HG02981 (cell line): ENCODE measurements around the gene PPM1M.
A peak's percentile ranks its signal among the peaks of the same experiment; 100 is the strongest.
"Not testable (repeated sequence)": the region's sequence is repeated elsewhere in the genome, so short reads cannot be mapped to it uniquely, and the experiment has no call there.

ENCODE experiments used
- ATAC-seq: cut with Tn5 transposase; IDR thresholded peaks from one replicate; pipeline ENCODE4 v1.9.1; 2021; ENCODE audit warnings: mild to moderate bottlenecking, moderate library complexity; ENCODE audit not compliant: unreplicated experiment

PPM1M gene

DNA sequence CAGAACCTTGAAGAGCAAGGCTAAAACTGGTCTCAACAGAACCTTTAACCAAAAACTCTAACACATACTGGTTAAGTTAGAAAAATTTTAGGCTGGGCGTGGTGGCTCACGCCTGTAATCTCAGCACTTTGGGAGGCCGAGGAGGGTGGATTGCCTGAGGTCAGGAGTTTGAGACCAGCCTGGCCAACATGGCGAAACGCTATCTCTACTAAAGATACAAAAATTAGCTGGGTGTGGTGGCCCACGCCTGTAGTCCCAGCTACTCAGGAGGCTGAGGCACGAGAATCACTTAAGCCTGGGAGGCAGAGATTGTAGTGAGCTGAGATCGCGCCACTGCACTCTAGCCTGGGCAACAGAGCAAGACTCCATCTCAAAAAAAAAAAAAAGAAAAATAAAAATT is 26.6 kb downstream of the PPM1M start:
- not testable (repeated sequence) for ATAC-seq

DNA sequence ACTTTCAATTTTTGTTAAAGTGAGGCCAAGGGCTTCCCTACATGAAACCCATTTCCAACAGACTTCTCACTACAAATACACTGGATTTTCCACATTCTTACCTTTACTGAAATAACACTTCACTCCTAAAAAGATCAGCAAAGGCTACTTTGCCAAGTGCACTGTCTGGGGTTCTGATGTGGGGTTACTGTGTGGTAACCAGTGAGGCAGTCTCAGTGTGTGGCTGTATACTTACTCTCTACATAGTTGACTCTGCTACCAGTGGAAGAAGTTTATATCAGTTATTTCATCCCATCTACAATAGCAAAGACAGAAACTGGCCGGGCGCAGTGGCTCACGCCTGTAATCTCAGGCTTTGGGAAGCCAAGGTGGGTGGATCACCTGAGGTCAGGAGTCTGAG is 27.3 kb downstream of the PPM1M start:
- no peak for ATAC-seq

DNA sequence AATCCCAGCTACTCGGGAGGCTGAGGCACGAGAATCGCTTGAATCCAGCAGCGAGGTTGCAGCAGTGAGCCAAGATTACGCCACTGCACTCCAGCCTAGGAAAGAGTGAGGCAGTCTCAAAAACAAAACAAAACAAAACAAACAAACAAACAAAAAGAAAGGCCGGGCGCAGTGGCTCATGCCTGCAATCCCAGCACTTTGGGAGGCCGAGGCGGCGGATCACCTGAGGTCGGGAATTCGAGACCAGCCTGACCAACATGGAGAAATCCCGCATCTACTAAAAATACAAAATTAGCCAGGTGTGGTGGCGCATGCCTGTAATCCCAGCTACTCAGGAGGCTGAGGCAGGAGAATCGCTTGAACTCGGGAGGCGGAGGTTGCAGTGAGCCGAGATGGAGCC is 29.2 kb downstream of the PPM1M start:
- not testable (repeated sequence) for ATAC-seq

DNA sequence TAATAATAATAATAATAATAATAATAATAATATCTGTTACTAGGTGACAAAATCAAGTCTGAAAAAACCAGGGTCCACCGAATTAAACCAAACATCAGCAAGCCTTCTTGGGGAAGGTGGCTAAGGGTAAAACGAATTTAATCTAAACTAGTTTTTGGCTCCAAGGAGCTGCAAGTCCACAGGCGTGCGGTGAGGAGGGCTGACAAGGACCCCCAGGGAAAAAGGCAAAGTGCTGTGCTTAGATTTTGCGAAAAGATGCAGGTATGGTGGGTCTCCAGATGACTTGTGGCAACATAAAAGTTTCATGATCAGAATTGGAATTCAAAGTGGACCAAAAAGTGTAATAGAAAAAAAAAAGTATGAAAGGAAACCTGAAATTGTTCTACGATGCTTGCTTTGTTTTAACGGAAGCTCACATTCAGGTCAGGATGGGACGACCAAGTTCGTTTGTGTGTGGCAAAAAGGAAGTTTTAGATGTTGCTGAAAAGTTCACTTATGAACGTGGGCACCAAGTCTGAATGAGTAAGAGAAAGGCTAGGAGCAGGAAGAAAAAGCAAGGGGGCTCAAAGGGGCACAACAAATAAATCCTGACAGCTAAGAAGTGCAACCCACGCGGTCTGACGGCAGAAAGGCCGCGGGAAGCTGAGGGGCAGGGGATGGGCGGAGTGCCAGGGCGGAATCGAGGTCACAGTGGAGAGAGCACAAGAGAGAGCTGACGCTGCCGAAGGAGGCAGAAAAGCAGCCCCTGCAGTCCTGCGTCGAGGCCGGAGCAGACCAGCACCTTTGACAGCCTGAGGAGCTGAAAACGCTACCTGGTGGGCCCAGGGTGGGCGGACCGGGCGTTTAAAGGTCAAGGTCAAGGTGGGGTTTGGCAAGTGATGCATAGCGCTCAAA is 31.8 kb downstream of the PPM1M start:
- no peak for ATAC-seq

DNA sequence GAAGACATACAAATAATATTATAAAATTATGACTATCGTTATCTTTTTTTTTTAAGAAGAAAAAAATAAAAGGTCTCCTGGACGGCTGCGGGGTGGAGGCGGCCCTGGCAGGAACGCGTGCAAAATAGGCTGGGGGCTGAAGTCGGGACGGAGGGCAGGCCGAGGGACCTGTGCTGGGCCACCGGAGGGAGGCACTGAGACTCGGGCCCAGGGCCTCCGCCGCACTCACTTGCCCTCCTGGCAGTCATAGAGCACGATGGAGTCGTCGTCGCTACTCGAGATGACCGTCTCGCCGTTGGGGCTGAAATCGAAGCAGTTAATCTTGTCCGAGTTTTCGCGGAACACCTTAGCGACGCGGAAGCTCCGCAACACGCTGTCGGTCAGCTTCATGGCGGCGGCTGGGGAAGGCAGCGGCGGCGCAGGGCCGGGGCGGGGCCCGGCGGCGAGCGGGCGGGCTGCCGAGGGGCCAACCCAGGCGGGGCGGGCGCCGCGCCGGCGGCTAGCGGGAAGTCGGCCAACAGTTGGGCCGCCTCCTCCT is 32.5 kb downstream of the PPM1M start:
- ATAC-seq: peak; percentile 41

DNA sequence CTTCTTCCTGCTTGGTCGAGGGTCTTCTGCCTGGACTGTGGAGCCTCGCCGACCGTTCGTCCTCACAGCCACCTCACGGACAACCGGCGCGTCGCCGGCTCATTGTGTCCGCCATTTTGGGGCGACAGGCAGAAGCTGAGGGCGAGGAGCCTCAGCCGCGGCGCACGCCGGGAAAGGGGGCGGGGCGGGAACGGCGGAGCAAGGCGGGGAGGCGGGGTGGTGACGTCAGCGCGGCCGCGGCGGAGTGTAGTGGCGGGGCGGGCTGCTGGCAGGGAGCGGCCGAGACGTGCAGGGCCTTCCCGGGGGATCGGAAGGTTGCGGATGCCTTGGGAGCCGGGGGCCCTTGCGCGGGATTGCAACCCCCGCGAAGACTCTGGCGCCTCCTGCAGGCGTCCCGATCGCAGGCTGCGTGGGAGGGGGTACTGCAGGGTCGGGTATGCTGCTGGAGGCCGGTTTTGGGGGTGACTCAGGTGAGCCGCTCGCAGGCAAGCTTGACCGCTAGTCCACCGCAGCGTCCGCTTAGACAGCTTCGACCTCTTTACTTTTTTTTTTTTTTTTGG is 33.0 kb downstream of the PPM1M start, which contains the start of gene WDR82:
WDR82 (minus strand) TSS at position 140 of the 560 bp plus-strand sequence. CDS start 288 bp downstream, outside the sequence.
- ATAC-seq: peak; percentile 85

DNA sequence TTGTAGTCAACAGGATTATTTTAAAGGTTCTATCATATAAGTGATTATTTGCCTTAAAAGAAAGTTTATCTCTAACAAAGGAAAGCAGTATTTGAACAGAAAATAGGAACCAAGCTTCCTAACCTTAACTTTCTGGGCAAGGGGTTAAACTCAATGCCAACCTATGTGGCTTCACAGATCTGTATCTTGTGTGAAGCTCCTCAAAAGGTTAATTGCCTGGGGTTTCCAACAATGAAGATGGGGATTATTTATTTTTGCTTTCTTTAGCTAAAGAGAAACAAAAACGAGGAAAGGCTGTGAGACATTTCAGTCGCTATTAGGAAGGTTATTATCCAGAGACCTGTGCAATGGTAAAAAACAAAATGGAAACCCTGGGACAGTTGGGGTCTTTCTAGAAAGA is 34.0 kb downstream of the PPM1M start:
- ATAC-seq: no peak

DNA sequence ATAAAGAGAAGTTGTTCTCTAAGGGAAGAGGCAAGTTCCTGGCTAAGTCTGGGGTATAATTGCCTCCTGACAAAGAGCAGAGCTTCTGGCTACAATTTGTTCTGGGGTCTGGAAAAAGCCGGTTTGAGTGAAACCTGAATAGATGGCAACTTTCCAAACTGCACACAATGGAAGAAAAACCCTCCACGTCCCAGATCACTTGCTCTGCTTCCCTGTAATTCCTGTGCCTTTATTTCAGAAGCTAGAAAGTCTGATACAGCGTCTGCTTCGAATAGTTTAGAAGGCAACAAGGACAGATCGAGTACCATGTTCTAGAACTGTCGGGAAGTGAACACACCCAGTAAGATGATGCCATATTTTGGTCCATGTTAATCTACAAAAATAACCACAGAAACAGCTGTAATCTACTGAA is 34.5 kb downstream of the PPM1M start:
- ATAC-seq: no peak

DNA sequence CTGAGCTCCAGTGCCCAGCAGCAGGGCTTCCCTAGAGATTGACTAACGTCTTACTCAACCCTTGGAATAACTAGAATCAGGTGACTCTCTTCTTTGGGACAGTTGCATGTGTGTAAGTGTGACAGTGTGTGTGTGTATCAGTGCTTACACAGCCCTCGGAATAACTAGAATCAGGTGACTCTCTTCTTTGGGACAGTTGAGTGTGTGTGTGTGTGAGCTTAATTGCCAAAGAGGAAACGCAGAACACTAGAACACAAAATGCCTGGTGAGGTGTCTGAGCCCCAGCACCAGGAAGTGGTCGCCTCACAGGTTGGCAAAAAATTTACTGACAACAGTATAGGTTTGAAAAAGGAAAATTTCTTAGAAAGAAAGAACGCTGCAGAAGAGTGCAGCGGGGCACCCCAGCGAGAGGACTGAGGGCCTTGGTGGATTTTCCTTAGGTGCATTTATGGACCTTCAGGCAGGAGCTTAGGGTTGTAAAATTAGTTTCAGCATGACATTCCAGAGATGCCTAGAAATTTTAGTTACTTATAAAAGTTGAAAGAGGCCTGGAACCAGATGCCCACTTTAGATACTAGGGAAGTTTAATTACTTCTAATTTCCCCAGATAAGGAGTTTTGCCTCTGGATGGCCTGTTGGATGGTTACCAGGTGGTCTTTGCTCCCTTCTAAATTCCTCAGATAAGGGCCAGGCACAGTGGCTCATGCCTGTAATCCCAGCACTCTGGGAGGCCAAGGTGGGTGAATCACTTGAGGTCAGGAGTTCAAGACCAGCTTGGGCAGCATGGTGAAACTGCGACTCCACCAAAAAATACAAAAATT is 36.6 kb downstream of the PPM1M start:
- ATAC-seq: no peak

DNA sequence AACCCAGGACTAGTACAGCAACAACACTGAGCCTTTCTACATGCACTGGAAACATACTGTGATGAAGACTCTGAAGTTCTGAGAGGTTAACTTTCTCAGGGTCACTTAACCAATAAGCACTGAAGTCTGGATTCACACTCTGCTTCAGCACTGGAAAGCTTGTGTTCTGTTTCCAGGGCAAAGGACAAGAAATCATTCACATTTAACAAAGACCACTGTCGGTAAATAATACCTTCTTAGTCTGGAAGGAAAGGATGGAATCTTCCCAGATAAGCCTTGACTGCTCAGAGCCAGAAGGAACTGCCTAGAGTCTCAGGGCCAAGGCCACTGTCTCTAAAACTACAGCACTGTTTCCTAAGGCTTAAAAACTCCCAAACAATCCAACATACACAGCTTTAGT is 37.7 kb downstream of the PPM1M start:
- no peak for ATAC-seq

DNA sequence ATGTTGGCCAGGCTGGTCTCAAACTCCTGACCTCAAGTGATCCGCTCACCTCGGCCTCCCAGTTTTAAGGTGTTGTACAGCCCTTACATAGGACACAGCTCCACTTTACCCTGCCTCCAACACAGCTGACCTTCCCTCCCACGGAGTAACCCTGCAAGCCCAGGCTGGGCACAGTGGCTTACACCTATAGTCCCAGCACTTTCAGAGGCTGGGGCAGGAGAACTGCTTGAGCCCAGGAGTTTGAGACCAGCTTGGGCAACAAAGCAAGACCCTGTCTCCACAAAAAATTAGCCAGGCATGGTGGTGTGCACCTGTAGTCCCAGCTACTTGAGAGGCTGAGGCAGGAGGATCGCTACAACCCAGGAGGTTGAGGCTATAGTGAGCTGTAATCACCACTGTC is 38.5 kb downstream of the PPM1M start:
- ATAC-seq: not testable (repeated sequence)

DNA sequence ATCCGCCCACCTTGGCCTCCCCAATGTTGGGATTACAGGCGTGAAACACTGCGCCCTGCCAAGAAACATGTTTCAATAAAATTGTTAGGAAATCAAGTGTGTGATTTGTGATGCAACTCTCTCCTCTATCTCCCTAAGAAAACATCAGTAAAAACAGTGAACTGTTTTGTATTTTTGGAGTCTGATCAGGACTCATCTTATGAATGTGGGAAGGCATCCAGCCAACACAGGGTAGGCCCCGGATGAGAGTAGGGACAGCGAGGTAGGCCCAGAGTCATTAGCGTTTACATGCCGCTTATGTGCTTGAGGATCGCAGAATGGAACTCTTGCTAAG is 41.2 kb downstream of the PPM1M start:
- ATAC-seq: no peak

DNA sequence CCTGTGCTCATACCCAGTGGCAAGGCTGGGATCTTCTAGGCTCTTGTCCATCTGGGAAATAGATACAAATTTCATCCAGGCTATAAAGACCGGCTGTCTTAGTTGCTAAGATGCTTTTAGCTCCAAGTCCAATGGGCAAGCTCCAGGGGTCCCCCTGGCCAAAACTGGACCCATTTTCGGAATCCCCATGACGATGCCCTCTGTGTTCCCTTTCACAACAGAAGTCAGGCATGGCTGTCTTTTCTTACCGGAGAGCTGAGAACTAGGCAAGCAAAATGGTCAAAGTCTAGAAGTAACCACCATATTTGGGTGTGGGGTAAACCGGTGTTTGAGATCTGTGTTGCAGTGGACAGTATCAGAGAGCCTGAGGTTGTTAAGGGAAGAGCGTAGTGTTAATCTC is 43.1 kb downstream of the PPM1M start:
- no peak for ATAC-seq

DNA sequence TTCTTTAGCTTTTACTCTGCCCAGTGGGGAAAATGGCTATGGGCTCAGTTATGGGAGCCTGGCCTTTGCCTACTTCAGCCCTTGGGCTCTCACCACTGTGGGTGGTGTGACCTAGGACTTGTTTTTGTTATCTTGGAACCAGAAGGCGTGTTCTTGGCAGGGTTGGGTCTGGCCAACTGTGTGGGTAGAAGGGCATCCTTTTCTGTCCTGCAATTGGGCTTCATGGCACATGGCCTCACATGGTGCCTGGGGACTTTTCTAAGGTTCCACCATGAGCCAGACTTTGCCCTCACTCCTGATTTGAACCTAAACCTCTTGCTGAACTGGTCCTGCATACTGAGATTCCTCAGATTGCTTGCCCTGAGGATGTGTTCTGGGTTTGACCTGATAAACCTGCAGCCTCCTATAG is 43.8 kb downstream of the PPM1M start:
- ATAC-seq: no peak

DNA sequence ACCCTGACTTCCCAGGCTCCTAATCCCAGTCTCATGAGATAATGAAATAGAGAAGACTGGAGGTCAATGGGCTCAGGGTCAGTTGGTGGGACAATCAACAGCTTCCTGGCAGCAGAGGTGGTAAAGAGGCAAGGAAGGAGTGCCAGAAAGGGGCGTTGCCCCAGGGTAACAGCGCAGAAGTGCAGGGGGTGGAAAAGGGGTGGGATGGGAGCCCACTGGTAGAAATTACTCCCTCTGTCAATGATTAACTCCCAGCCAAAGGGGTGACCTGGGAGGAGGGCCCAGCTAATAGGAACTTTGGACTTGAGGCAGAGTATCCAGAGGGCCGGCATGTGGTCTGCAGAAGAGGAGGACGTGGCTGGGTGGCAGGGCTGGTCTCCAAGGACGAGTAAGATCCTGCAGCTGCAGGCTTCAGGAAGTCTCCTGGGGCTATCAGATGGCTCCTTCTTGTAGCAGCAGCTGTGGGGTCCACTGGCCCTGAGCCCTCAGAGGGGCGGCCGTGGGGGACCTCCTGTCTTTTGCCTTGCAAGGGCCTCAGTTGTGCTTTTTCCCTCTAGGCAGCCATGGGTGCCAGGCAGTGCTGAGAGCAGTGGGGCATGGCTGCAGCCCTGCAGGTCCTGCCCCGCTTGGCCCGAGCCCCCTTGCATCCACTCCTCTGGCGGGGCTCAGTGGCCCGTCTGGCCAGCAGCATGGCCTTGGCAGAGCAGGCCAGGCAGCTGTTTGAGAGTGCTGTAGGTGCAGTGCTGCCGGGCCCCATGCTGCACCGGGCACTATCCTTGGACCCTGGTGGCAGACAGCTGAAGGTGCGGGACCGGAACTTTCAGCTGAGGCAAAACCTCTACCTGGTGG is 44.4 kb downstream of the PPM1M start:
- ATAC-seq: no peak

DNA sequence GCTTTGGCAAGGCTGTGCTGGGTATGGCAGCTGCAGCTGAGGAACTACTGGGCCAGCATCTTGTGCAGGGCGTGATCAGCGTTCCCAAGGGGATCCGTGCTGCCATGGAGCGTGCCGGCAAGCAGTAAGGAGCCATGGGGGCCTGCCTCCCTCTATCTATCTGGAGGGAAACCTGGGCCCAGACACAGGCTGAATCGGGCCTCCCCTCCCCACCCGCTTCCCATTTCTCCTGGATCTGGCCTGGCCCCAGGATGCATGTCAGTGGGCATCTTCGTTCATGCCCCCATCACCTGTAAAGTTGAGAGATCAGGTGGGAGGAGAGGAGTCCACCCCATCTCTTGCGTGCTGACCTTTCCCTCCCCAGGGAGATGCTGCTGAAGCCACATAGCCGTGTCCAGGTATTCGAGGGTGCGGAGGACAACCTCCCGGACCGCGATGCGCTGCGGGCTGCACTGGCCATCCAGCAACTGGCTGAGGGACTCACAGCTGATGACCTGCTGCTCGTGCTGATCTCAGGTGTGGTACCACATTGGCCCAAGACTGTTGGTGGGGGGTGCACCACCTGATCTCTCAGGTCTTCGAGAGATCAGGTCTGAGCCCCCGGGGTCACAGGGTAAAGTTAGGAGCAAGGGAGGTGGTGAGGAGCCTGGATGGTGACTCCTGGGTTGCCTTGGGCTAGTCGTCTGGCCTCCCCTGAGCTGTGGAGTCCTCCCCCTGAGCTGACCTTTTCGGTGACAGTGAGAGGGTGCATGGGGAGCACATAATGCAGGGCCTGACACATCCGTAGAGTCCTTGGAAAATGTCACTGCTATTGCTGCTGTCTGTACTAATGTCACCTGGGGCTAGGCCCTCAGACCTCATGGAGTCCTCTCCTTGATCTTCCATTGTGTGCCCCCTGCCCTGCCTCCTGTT is 45.3 kb downstream of the PPM1M start:
- ATAC-seq: no peak

DNA sequence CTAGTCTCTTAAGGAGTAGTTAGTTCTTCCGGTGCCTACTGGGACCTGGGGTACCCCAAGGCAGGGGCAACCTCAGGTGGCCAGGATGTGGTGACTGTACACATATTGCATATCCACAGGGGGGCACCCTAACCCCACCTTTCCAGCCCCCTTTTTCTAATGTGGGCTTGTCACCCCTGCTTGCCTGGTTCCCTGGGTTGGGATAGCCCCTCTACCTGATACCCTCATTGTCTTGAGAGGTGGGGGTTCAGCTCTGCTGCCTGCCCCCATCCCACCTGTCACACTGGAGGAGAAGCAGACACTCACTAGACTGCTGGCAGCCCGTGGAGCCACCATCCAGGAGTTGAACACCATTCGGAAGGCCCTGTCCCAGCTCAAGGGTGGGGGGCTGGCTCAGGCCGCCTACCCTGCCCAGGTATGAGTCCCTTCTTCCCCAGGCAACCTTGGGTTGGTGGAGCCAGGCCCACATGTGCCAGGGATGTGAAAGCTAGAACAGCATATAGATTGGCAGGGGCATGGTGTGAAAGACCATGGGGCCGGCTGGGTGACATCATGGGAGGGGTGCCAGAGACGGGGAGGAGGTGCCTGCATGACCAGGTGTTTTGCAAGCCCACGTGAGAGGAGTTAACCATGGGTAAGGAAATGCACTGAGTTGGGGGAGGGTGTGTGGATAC is 46.1 kb downstream of the PPM1M start:
- ATAC-seq: no peak

DNA sequence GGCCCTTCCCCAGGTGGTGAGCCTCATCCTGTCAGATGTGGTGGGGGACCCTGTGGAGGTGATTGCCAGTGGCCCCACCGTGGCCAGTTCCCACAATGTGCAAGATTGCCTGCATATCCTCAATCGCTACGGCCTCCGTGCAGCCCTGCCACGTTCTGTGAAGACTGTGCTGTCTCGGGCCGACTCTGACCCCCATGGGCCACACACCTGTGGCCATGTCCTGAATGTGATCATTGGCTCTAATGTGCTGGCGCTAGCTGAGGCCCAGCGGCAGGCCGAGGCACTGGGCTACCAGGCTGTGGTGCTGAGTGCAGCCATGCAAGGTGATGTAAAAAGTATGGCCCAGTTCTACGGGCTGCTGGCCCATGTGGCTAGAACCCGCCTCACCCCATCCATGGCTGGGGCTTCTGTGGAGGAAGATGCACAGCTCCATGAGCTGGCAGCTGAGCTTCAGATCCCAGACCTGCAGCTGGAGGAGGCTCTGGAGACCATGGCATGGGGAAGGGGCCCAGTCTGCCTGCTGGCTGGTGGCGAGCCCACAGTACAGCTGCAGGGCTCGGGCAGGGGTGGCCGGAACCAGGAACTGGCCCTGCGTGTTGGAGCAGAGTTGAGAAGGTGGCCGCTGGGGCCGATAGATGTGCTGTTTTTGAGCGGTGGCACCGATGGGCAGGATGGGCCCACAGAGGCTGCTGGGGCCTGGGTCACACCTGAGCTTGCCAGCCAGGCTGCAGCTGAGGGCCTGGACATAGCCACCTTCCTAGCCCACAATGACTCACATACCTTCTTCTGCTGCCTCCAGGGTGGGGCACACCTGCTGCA is 46.9 kb downstream of the PPM1M start:
- ATAC-seq: no peak
